Renal pelvis (tissue), 4 donors: ENCODE results near the gene ANO6. TPM values are rescaled to one million over a fixed set of nuclear protein-coding genes. Genes with fewer than 3 reads are reported as not detected.

Source experiments
- DNase-seq: peaks from one replicate; pipeline ENCODE4 v3.0.0-alpha.2; 2013
- polyA plus RNA-seq, 3 donors: library from polyadenylated mRNA; unstranded; fragments of 120-200 nt; gene quantifications; one replicate each; pipeline ENCODE4 v1.2.1, GENCODE V29; 2013; ENCODE audit not compliant: insufficient read length in 3 of 3

ANO6 gene
- polyA plus RNA-seq, 3 donors = 63.1 to 66.4 (median 64.4) TPM

DNA sequence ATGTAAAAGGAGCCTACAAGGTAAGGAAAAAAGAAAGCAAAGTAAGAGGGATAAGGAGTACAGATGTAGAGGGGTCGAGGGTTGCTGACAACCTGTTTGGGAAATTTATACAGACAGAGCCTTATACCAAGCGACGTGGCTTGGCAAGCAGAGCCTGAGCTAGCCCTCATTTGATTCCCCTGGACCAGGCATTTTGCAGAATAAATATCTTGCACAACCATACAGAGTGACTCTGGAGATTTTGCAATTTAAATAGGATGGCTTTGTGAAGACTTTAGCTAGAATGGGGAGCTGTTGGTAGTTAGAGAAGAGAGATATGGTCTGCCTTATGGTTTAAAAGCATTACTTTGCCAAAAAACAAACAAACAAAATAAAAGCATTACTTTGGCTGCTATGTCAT, 11.1 kb upstream of the ANO6 start:
- DNase-seq = no peak

- DNase-seq = no peak
Observed at GRCh38 chr12:45205165-45205825, 10.6 kb upstream of the ANO6 start.

- no peak for DNase-seq
Observed at GRCh38 chr12:45208604-45209487, 7.0 kb upstream of the ANO6 start.

- DNase-seq = no peak
Observed at GRCh38 chr12:45209784-45210183, 6.1 kb upstream of the ANO6 start.

DNA sequence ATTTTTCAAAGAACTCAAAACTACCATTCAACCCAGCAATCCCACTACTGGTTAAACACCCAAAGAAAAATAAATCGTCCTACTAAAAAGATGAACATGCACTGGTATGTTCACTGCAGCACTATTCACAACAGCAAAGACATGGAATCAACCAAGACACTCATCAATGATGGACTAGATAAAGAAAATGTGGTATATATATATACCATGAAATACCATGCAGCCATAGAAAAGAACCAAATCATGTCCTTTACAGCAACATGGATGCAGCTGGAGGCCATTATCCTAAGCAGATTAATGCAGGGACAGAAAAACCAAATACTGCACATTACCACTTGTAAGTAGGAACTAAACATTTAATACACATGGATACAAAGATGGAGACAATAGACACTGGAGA, 3.8 kb upstream of the ANO6 start:
- no peak for DNase-seq

DNA sequence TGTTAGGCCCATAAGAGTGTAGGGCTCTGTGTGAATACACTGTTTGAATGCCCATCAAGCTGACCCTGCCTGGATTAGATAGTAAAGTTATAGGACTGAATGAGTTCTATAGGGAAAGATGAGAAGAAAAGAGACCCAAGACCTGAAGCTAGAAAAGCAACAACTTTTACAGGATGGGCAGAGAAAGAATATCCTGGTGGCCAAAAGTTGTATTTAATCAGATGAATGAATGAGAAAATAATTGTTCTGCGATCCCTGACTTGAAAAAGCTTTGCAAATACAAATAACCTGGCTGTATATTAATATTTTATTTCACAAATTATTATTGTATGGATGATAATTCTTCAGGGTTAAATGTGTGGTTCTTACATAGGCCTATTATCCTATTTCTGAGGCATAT, 2.8 kb upstream of the ANO6 start:
- no peak for DNase-seq

DNA sequence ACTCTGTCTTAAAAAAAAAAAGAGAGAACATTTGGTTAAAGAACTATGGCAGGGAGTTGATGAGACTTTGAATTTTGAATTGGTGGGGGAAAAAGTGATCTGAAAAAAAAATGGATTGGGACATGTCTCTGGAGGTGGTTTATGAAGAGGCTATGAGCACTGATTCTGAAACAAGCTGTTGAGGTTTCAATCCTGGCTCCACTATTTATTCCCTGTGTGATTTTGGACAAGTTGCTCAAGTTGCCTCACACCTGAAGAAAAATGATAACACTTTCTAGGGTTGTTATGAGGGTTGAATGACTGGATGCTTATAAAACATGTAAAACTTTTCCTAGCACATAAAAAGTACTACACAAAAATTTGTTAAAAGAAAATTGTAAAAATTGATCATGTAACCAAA, 1.8 kb upstream of the ANO6 start:
- DNase-seq = no peak

DNA sequence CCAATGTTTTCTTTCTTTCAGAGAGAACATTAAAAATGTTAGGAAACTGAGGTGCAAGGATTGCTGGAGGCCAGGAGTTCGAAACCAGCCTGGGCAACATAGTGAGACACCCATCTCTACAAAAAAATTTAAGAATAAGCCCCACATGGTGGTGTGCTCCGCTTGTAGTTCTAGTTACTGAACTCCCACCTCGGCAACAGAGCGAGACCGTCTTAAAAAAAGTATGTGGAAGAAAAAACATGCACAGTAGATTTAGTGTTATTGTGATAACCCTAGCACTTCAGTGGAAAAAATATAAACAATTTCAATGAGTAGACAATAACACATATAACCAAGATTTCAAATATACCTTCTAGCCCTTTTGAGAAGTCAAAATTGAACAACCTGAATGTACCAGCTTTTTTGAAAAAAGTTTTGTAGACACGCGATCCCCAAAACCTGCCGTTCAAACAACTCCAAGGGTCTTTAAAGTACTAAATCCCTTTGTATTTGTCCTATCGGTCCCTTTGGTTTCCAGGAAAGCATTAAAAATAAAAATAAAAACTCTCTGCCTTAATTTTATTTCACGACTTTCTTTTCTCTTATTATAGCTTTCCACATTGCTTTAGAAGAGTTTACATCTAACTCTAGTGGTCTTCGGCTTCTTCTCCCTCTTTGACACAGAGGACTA, 1.0 kb upstream of the ANO6 start:
- no peak for DNase-seq

- DNase-seq = peak; percentile 59
Observed at GRCh38 chr12:45216230-45216982, 511 bp downstream of the ANO6 start.

DNA sequence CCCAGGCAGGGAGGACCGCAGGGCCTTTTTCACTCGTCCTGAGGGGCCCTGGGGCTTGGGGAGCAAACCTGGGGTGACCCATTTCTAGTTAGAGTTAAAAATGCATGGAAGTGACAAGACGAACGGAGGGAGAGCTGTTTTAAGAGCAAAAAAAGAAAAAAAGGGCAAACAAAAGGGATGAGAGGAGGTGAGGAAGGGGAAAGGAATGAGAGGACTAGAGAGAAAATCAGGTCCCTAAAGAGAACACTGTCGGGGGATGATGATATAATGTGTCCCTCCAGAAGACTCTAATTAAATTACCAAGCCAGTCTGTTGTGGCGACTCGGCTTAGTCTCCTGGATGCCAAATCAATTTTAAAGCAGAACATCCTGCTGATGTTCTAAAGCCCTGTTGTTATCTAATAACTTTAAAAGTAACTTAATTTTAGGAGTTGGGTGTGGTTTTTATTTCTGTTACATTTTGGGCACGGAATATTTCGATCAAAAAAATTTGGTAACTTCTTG, 1.1 kb downstream of the ANO6 start:
- DNase-seq = no peak

- no peak for DNase-seq
Observed at GRCh38 chr12:45217846-45218245, 2.0 kb downstream of the ANO6 start.

- no peak for DNase-seq
Observed at GRCh38 chr12:45219621-45220020, 3.7 kb downstream of the ANO6 start.

DNA sequence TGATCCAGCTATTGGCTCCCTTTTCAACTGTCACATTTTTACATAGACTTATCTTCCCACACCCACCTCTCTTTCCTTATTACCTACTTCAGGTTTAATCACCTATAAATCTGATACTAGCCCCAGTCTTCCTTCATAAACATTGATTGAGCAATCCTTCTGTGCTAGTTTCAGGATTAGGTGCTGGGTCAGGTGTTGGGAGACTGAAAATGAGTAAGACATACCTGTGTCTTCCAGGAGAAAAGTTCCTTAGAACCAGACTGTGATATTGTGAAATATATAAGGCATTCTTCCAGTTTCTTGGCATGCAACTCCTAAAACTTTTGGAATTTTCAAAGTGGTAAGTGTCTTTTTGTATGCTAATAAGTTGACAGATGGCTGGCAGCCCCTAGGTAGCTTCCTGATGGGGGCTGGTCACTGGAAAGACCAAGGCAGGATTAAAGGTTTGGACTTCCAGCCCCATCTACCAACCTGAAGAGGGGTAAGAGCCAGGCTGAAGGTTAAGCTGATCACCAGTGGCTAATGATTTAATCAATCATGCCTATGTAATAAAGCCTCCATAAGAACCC, 4.6 kb downstream of the ANO6 start:
- no peak for DNase-seq

DNA sequence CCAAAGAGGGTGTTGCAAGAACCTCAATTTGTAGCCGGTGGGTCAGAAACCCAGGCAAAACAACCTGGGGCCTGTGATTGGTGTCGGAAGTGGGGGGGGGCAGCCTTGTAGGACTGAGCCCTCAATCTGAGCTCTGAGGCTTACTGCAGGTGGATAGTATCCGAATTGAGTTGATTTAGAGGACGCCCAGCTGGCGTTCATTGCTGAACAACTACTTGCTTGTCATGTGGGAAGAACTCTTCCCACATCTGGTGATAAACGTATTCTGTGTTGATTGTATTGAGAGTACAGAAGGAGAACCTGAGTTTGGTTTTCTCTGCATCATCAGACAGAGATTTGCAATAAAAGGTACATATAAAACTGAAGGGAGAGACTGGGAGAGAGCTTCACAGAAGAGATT, 5.1 kb downstream of the ANO6 start:
- no peak for DNase-seq

DNA sequence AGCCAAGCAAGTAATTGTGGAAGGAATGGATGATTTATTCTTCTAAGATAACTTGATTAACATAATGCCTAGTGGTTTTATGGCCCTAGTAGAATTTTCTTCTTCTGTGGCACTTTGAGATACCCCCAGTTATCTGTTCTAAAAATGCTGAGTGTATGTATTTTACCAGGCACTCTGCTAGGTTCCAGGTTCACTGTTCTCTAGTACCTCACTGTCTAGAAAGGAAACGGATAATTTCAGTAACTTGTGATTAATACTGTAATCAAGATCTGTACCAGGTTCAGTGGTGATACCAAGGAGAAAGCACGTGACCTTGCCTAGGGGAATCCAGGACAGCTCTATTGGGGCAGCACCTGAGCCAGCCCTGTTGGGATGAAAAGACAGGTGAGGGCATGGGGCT, 8.0 kb downstream of the ANO6 start:
- DNase-seq = no peak

DNA sequence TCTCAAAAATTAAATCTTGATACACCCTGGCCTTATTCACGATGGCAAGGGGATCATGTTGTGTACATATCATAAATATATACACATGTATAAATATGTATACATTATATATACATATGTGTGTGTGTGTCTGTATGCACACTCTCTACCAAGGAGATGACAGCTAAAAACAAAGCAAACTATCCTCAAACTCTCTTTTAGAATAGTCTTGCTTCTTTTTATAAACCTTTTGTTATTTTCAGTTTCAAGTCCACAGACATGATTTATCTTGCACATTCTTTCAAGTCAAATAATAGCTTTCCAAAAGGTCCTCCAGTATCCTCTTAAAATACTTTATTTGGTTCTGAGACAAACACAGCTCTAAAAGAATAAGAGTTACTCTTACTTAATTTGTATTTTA, 8.4 kb downstream of the ANO6 start:
- DNase-seq = no peak

- no peak for DNase-seq
Observed at GRCh38 chr12:45226021-45226420, 10.1 kb downstream of the ANO6 start.

DNA sequence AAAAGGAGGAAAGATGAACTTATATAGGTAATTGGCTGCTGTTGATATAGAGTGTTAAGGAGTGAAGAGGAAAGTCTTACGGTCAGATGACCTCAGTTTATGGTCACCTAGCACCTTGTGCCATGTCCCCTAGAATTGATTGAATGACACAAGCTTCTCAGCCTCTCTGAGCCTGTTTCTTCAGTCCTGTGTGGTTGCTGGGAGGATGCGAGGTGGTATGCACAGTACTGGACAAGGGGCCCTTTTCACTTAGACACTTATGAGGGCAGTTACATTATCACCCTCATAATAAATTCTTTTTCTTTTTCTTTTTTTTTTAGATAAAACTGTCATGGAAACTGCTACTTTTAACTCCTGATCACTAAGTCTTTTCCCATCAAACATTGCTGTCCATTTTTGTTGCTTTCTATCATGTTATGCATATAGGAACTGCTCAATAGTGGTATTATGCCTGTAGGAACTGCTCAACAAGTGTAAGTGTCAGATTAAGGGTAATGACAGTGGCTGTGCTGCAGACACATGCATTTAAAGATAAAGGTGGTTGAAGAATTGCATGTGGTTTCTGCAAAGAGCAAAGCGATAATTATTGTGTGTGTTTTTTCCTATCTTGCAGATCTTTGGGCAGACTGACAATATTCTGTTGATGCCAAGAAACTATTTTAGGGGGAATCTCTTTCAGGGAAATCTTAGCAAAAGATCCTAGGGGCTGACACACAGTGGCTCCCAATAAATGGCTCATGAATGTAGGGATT, 11.6 kb downstream of the ANO6 start:
- DNase-seq = no peak

GRCh38 chr12:45231515-45232145, 15.7 kb downstream of the ANO6 start:
- no peak for DNase-seq

DNA sequence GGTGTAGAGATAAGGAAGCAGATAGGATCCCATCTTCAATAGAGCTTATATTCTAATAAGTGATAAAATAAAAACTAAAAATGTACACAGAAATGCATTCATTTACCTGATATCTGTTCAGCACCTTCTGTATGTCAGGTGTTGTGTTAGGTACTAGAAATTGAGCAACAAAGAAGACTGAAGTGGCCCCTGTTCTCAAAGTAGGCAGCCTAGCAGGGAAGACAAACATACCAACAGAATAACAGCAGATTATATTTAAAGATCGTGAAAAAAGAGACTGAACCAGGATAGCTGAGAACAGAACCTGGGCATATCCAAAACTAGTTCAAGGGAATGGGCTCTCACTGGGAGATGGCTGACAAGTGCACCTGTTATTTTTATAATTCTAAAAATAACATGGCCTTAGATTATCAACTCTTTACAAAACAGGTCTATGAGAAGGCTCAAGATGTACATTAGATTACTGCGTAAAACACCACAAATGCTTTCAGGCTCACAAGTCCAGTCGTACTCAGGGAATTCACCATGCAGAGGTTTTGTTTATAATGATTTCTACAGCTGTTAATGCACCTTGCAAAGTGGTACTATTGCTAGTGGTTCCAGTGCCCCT, 16.4 kb downstream of the ANO6 start:
- no peak for DNase-seq
